ENCODE data around the gene PDE6G.

Gene PDE6G

DNA sequence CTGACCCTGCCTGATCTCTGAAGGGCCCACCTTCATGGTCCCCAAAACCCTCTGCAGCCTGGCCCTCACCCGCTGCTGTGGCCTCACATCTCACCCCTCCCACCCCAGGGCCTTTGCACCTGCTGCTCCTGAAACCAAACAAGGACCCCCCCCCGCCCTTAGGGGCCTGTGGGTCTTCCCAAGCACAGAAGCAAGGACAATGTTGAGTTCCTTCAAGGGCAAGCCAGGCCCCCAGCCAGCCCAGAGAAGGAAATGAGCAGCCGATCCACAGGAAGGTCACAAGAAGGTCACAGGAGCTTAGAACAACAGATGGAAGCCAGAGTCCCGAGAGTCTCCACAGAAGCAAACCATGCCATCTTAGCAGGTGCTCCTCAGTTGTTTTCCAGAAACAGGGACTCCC, 493 bp upstream of the PDE6G start:
- H3K36me3 Mint-ChIP-seq (ENCODE audit: low read depth) = no peaks in the 10 kb centered on the region
- no peak overlapping the region for H3K27ac Mint-ChIP-seq
- DNase-seq = no peak
- H3K9me3 Mint-ChIP-seq = no peaks in the 10 kb centered on the region
- peaks cover 19% of the 10 kb centered on the region for H3K4me1 Mint-ChIP-seq (ENCODE audit: low read depth)
- H3K4me3 Mint-ChIP-seq = no peak overlapping the region
- peaks cover 14% of the 10 kb centered on the region for H3K27me3 Mint-ChIP-seq

DNA sequence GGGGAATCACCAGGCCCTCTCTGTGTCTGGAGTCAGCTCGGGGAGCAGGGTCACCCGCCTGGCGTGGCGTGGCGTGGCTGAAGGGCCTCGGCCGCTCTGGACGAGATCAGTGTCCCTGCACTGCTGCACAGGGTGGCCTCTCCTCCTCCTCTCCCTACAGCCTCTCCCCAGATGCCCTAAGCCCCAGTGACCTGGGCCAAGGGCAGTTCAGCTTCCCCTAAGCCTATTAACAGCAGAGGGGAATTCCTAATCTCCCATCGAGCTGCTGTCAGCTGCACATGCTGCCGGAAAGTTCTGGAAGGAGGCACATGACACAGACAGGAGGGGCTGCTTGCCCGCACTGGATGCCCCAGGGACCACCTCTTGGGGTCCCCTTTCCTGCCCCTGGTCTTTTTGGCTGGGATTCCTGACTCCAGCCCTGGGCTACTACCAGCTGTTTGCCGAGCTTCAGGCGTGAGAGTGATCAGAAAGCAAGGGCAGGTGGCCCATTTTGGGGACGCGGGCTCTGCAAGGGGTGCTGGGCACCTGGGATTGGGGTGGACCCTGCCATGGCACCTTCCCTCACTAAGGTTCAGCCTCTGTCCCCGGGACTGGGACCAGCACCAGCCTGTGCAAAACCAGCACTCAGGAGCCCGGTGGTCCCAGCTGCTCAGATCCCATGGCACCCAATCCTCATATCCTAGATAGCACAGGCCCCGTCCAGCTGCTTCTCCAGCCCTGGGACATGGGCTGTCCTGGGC, 794 bp downstream of the PDE6G start:
- H3K9me3 Mint-ChIP-seq = no peaks in the 10 kb centered on the region

GRCh38 chr17:81652906-81653771, 3.2 kb downstream of the PDE6G start:
- DNase-seq = no peak
- peaks cover 19% of the 10 kb centered on the region for H3K4me1 Mint-ChIP-seq (ENCODE audit: low read depth)
- peak overlapping the region; percentile 61 for H3K4me3 Mint-ChIP-seq
- H3K36me3 Mint-ChIP-seq (ENCODE audit: low read depth) = no peaks in the 10 kb centered on the region
- peaks cover 40% of the 10 kb centered on the region for H3K27me3 Mint-ChIP-seq
- peak overlapping the region; percentile 75 for H3K27ac Mint-ChIP-seq
- no peaks in the 10 kb centered on the region for H3K9me3 Mint-ChIP-seq

More for the DNA sequence above, 794 bp downstream of the PDE6G start:
- H3K36me3 Mint-ChIP-seq (ENCODE audit: low read depth) = no peaks in the 10 kb centered on the region
- H3K4me1 Mint-ChIP-seq (ENCODE audit: low read depth) = peaks cover 19% of the 10 kb centered on the region
- no peak for DNase-seq
- H3K4me3 Mint-ChIP-seq = no peak overlapping the region
- H3K27ac Mint-ChIP-seq = no peak overlapping the region
- H3K27me3 Mint-ChIP-seq = peaks cover 22% of the 10 kb centered on the region

DNA sequence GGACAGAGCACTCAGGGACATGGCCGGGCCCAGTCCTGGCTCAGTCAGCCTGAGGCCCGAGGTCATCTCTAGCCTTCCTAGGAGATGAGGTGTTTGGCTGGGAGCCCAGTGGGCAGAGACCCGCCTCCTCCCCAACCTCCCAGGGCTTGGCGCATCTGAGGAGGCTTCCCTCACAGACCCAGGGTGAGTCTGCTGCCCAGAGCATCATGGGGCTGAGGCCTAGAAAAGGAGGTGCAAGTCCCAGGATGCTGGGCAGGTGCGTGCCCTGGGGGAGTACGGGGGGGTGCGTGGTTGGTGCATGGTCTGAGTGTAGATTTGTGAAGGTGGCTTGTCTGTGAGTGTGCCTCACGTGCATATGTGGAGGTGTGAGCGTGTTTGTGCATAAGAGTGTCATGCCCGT, 4.7 kb downstream of the PDE6G start:
- Mint-ChIP-seq H3K4me1 (ENCODE audit: low read depth) (peaks cover 12% of the 10 kb centered on the region), H3K27ac (no peak overlapping the region), H3K9me3 (no peaks in the 10 kb centered on the region), H3K4me3 (no peak overlapping the region), H3K36me3 (ENCODE audit: low read depth) (no peaks in the 10 kb centered on the region), H3K27me3 (peaks cover 51% of the 10 kb centered on the region)
- DNase-seq = no peak

DNA sequence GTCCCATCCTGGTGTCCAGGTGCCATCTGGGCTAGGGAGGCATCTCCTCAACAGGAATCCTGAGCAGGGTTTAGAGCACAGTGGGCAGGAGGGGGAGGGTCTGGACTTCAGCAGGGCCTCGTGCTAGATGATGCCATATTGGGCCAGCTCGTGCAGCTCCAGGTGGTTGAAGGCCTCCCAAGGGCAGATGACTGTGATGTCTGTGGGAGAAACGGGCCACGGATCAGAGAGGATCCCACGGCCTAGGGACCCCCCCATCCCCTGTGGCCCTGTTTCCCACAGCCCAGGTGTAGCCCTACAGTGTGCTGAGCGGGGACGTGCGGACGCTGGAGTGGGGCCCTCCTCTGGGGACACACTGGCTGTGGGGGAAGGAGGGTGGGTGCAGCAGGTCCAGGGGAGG, 5.4 kb downstream of the PDE6G start:
- Mint-ChIP-seq H3K36me3 (ENCODE audit: low read depth) (no peaks in the 10 kb centered on the region), H3K27ac (no peak overlapping the region), H3K9me3 (no peaks in the 10 kb centered on the region), H3K4me3 (no peak overlapping the region), H3K27me3 (peaks cover 53% of the 10 kb centered on the region), H3K4me1 (ENCODE audit: low read depth) (peaks cover 11% of the 10 kb centered on the region)
- no peak for DNase-seq

- no peak overlapping the region for H3K4me3 Mint-ChIP-seq
These were observed 7.6 kb downstream of the PDE6G start for GRCh38 chr17:81648707-81649085.

GRCh38 chr17:81648013-81648706, 8.2 kb downstream of the PDE6G start:
- Mint-ChIP-seq H3K27ac (no peak overlapping the region), H3K9me3 (no peaks in the 10 kb centered on the region), H3K4me3 (no peak overlapping the region), H3K4me1 (ENCODE audit: low read depth) (peaks cover 2% of the 10 kb centered on the region), H3K27me3 (peaks cover 43% of the 10 kb centered on the region), H3K36me3 (ENCODE audit: low read depth) (no peaks in the 10 kb centered on the region)
- no peak for DNase-seq

More at GRCh38 chr17:81648707-81649085, 7.6 kb downstream of the PDE6G start:
- Mint-ChIP-seq H3K27me3 (peaks cover 47% of the 10 kb centered on the region), H3K4me1 (ENCODE audit: low read depth) (peaks cover 7% of the 10 kb centered on the region), H3K36me3 (ENCODE audit: low read depth) (no peaks in the 10 kb centered on the region), H3K9me3 (no peaks in the 10 kb centered on the region), H3K27ac (no peak overlapping the region)
- no peak for DNase-seq

DNA sequence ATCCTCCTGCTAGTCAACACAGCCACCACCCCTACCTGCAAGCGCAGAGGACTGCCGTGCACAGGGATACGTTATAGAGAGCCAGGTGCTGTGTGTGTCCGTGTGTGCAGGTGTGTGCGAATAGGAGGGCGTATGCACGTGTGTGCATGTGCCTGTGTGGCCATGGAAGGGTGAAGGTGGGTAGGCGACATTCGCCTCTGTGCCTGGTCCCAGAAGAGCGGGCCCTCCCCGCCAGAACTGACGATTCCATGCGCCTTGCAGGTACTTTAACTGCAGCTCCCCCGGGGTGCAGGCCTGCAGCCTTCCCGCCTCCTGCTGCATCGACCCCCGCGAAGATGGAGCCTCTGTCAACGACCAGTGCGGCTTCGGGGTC, 8.7 kb downstream of the PDE6G start:
- no peak for DNase-seq
- Mint-ChIP-seq H3K27ac (no peak overlapping the region), H3K36me3 (ENCODE audit: low read depth) (no peaks in the 10 kb centered on the region), H3K4me3 (no peak overlapping the region), H3K4me1 (ENCODE audit: low read depth) (no peaks in the 10 kb centered on the region), H3K27me3 (peaks cover 41% of the 10 kb centered on the region), H3K9me3 (no peaks in the 10 kb centered on the region)

DNA sequence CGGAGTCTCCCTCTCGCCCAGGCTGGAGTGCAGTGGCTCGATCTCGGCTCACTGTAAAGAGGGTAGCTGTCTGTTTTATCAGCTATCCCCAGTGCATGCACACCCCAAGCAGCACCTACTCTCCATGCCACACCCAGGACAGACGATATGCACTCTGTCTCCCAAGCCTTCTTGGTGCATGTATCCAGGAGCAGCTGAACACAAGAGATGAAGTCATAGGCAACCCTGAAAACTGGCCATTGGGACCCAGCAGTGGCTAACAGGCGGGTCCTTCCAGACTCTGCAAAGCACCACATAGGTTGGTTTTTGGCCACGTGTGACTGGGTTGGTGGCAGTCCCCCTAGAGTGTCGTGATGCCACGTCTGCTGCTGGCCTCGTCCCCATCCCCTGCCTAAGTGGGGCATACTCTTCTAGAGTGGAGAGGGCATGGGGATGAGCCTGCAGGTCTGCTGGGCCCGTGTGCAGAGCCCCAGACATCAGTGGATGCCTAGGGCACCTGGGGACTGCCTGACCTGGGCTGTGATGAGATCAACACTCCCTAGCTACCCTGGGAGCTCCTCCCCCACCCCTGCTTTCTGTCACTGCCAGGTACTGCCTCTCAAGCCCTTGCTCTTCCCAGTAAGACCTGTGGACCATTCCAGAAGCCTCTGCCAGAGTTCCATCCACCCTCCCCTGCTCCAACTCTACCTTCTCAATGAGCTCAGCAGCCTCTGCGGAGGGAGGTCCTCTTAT, 9.3 kb downstream of the PDE6G start:
- Mint-ChIP-seq H3K27me3 (peaks cover 41% of the 10 kb centered on the region), H3K4me3 (no peak overlapping the region)
- DNase-seq = no peak

GRCh38 chr17:81644976-81645952, 11.1 kb downstream of the PDE6G start:
- H3K4me1 Mint-ChIP-seq (ENCODE audit: low read depth) = no peaks in the 10 kb centered on the region
- no peaks in the 10 kb centered on the region for H3K36me3 Mint-ChIP-seq (ENCODE audit: low read depth)
- no peaks in the 10 kb centered on the region for H3K9me3 Mint-ChIP-seq
- H3K4me3 Mint-ChIP-seq = no peak overlapping the region
- no peak for DNase-seq
- peaks cover 30% of the 10 kb centered on the region for H3K27me3 Mint-ChIP-seq
- no peak overlapping the region for H3K27ac Mint-ChIP-seq

More for the DNA sequence above, 9.3 kb downstream of the PDE6G start:
- Mint-ChIP-seq H3K4me1 (ENCODE audit: low read depth) (no peaks in the 10 kb centered on the region), H3K36me3 (ENCODE audit: low read depth) (no peaks in the 10 kb centered on the region), H3K27ac (no peak overlapping the region), H3K9me3 (no peaks in the 10 kb centered on the region)

DNA sequence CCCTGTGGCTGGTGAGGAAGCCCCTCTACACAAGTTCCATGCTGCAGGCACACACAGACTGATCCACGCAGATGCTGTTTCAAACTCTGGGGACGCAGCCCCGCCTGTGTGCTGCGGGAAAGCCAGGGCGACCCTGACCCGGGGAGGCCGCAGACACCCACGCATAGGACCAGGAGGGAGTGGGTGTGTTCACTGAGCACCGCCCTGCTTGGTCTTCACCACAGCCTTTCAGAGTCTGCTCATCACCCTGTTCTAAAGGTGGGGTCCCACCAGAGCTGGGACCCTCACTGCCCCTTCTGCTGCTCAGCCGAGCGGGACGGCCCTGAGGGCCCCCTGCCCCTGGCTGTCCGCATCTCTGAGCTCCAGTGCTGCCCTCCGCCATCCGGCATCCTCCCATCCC, 11.8 kb downstream of the PDE6G start:
- H3K4me3 Mint-ChIP-seq = no peak overlapping the region
- no peak for DNase-seq
- peaks cover 24% of the 10 kb centered on the region for H3K27me3 Mint-ChIP-seq
- no peak overlapping the region for H3K27ac Mint-ChIP-seq
- no peaks in the 10 kb centered on the region for H3K36me3 Mint-ChIP-seq (ENCODE audit: low read depth)
- H3K9me3 Mint-ChIP-seq = no peaks in the 10 kb centered on the region
- H3K4me1 Mint-ChIP-seq (ENCODE audit: low read depth) = no peaks in the 10 kb centered on the region

DNA sequence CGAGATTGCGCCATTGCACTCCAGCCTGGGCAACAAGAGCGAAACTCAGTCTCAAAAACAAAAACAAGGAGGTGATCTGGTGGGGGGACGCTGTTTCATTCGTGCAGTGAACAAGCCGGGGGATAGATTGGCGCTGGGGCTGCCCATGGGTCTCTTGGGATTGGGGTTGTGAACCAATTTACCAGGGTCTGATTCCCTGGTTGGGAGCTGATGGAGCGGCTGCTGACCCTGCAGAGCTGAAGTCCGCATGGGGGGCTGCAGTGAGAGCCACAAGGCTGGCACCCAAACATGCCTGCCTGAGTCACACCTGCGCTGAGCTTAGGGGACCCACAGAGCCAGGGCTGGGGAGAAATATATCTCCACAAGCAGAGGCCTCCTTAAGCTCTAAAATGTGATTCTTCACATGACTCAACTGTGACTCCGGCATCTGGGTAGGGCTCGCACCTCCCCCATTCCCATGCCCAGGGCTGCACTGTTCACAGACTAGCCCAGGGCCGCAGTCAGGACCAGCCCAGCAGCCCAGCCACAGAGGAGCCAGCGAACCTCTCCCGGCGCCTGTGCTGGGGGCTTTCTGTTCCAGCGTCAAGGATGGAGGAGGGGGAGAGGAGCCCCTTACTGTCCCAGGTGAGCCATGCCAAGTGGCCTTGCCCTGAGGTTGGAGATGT, 14.4 kb downstream of the PDE6G start:
- H3K9me3 Mint-ChIP-seq = no peaks in the 10 kb centered on the region
- DNase-seq = no peak
- H3K4me1 Mint-ChIP-seq (ENCODE audit: low read depth) = peaks cover 7% of the 10 kb centered on the region
- peaks cover 4% of the 10 kb centered on the region for H3K27me3 Mint-ChIP-seq
- H3K27ac Mint-ChIP-seq = no peak overlapping the region
- no peaks in the 10 kb centered on the region for H3K36me3 Mint-ChIP-seq (ENCODE audit: low read depth)
- no peak overlapping the region for H3K4me3 Mint-ChIP-seq

DNA sequence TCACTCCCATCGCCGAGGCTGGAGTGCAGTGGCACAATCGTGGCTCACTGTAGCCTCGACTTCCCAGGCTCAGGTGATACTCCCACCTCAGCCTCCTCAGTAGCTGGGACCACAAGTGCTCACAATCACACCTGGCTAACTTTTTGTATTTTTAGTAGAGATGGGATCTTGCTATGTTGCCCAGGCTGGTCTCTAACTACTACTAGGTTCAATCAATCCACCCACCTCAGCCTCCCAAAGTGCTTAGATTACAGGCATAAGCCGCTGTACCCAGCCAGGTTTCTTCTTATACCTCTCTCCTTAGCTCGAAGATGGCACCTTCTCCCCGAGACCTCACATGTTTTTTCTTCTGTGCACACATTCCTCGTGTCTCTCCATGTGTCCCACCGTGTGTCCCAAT, 16.3 kb downstream of the PDE6G start:
- Mint-ChIP-seq H3K4me3 (no peak overlapping the region), H3K27me3 (no peaks in the 10 kb centered on the region), H3K4me1 (ENCODE audit: low read depth) (peaks cover 18% of the 10 kb centered on the region), H3K9me3 (no peaks in the 10 kb centered on the region), H3K27ac (no peak overlapping the region), H3K36me3 (ENCODE audit: low read depth) (peaks cover 10% of the 10 kb centered on the region)
- DNase-seq = no peak

Measured in activated T-cell treated with anti-CD3 and anti-CD28 coated beads, Interleukin-2, amount 50 U/mL, for 24 hours (primary cell).